Stimulated activated CD4-positive, alpha-beta T cell treated with anti-CD3 and anti-CD28 coated beads, TNF-alpha, amount 100 ng/mL, for 4 hours (primary cell): Measurements from ENCODE around the gene CYB561A3.
"Not testable (repeated sequence)": the region's sequence is repeated elsewhere in the genome, so short reads cannot be mapped to it uniquely, and the experiment has no call there.

Experiments used
- DNase-seq, 3 experiments: peaks; one replicate each; pipeline ENCODE4 v3.0.0-alpha.2; 2020; ENCODE audit warnings: low read depth in 3 of 3

Gene CYB561A3, protein sequence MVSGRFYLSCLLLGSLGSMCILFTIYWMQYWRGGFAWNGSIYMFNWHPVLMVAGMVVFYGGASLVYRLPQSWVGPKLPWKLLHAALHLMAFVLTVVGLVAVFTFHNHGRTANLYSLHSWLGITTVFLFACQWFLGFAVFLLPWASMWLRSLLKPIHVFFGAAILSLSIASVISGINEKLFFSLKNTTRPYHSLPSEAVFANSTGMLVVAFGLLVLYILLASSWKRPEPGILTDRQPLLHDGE

GRCh38 chr11:61361741-61362541, at the start of gene CYB561A3, which contains the start of gene TMEM138:
Gene CYB561A3 (minus strand): TSS chr11:61361882. CDS start chr11:61356713, 5,169 bp downstream.
Gene TMEM138 (plus strand): TSS chr11:61362374. CDS start chr11:61364391, 2,017 bp downstream.
- peak; percentile 70 to 77 (median 71) for DNase-seq

GRCh38 chr11:61406991-61407728, 45.5 kb upstream of the CYB561A3 start:
- no peak for DNase-seq

- no peak for DNase-seq
These were observed 44.4 kb upstream of the CYB561A3 start for GRCh38 chr11:61406067-61406466.

GRCh38 chr11:61404641-61405040, 43.0 kb upstream of the CYB561A3 start:
- DNase-seq, result no peak

- no peak for DNase-seq
These were observed 42.4 kb upstream of the CYB561A3 start for GRCh38 chr11:61404103-61404502.

DNA sequence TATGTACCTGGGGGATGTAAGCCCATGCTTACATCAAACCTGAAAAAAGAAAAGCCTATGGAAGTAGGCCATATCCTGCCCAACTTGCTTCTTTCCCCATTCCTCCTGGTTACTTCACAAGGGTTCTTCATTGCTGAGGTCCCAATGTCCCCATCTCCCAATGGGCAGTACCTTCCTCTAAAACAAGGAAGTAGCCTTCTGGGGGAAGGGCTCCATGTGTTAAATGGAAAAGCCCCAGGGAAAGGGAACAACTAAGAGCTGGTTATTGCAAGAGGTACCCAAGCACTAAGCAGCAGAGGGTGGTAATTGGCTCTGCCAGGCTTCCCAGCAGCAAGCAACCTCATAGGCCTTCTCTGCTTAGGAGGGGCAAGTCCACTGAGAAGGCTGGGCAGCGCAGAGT, 42.0 kb upstream of the CYB561A3 start:
- no peak for DNase-seq

GRCh38 chr11:61401573-61401972, 39.9 kb upstream of the CYB561A3 start:
- no peak for DNase-seq

GRCh38 chr11:61401173-61401572, 39.5 kb upstream of the CYB561A3 start:
- no peak for DNase-seq

DNA sequence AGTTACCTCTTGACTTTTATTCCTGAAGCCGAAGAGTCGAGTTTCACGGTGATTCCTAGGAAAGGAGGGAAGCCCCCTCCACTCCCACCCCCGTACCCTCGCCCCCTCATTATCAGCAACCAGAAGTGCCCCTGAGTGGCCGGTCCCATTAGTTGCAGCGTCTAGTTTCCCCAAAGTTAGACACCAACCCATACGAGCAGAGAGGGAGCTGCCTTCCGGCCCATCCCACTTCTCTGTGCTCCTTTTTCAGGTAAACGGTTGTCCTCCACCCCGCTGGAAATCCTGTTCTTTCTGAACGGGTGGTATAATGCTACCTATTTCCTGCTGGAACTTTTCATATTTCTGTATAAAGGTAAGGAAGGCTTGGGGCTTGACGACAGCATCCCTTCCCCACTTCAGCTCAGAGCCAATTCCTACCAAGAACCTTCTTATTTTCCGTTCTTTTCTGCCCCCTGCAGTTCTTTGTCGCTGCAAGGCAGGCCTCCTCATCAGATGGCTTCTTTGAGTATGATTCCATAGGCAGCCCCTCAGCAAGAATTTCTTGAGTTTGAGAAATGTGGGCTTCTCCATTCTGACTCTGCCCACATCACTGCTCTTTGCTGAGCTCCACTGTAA, 31.4 kb upstream of the CYB561A3 start:
- no peak for DNase-seq

DNA sequence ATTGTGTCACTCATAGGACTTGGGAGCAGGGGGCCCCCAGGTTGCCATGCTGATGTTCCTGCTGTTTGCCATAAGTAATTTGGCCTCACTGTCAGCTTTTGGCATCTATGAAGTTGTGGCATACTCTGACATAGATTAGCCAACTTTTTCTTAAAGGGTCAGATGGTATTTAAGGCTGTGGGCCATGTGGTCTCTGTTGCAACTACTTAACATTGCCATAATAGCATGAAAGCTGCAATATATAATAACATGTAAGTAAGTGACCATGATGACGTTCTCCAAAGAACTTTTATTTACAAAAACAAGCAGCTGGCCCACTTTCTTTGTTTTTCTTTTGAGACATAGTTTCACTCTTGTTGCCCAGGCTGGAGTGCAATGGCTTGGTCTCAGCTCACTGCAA, 28.5 kb upstream of the CYB561A3 start:
- DNase-seq, result no peak

DNA sequence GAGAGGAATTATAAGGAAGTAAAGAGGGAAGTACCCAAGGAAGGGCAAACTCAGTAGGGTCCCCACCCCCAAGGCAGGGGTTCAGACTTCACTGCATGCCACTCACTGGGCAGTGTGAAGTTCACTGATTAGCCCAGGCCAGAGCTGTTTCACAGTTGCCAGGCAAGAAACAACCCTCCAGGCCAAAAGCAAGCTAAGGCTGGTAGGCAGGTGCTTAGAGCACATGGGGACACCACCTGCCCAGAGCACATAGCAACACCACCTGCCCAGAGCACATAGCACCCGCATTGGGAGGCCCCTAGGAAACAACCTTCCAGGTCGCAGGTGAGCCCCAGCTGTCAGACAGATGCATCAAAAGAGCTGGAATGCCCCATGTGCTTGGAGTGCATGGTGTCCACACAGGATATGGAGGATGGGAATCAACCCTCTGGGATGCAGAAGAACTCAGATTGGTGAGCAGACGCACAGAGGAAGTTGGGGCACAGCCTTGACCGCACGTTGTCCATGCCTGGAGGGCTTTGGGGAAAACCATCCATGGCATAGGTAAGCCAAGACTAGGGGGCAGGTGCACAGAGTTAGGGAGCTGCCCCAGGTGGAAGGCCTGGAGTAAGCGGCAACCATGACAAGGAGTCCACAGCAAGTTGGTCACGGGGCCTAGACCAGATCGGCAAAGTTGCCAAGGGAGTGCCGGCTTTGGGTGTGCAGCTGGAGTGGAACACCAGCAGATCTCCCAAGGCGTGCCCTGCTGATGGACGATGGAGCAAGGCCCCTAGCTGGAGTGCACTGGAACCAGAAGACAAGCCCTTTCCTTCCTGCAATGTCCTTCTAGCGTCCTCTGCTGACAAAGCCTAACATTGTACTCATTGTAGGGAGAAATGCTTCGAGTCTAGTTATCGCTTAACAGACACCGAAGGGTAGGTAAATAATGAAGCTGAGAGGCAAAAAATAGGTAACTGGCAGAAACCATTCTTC, 22.9 kb upstream of the CYB561A3 start:
- no peak for DNase-seq

- not testable (repeated sequence) for DNase-seq
These were observed 22.2 kb upstream of the CYB561A3 start for GRCh38 chr11:61383859-61384258.

DNA sequence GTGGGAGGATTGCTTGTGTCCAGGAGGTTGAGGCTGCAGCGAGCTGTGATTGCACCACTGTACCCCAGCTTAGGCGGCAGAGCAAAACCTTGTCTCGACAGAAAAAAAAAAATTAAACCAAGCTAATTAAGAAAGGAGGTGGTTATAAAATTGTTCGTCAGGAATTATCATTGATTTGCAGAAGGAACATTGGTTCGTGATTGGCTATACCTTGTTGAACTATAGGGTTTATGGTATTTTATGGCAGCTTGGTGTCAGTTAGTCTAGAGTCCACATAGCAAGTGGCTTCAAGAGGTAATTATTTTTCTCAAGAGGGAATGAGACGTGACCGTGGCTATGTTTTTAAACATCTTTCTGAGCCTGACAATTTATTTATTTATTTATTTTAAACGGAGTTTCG, 19.2 kb upstream of the CYB561A3 start:
- DNase-seq, result no peak

- DNase-seq, result no peak
These were observed 17.1 kb upstream of the CYB561A3 start for GRCh38 chr11:61378713-61379313.

- DNase-seq, result no peak
These were observed 15.9 kb upstream of the CYB561A3 start for GRCh38 chr11:61377461-61378160.

- DNase-seq, result no peak
These were observed 14.1 kb upstream of the CYB561A3 start for GRCh38 chr11:61375761-61376108.

DNA sequence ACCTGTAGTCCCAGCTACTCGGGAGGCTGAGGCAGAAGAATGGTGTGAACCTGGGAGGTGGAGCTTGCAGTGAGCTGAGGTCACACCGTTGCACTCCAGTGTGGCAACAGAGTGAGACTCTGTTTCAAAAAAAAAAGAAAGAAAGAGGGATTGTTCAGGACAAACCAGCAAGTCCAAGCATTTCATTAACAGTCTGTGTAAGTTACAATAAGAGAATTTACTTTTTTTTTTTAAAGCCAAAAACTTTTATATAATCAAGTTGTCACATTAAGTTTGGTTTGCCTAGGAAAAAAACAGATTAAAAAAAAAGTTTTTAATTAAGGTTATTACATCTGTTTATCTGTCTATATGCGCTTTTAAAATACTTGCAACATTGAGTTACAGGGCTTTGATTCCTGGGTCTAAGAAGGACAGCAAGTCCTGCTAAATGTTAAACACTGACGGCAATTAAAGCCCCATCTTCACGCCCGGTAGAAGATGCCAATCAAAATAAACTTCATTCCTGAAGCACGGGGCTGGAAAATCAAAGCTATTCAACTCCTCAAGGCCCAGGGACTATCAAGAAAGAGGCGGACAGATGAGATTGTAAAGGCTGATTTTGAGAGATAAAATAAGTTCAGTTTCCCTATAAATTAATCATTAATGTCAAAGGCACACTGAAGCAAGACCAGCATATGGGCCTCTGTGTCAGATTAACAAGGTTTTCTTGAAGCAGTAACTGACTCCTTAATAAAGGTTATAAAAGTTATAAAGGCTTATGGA, 11.2 kb upstream of the CYB561A3 start:
- no peak for DNase-seq

- DNase-seq, result no peak
These were observed 8.8 kb upstream of the CYB561A3 start for GRCh38 chr11:61370349-61371005.
